Measurements from ENCODE around the gene TDRD1. TPM values are rescaled to one million over a fixed set of nuclear protein-coding genes. Genes with fewer than 3 reads are reported as not detected.

The TDRD1 gene
- total RNA-seq, 2 experiments from 2014 or later = 0.05 to 0.16 TPM

DNA sequence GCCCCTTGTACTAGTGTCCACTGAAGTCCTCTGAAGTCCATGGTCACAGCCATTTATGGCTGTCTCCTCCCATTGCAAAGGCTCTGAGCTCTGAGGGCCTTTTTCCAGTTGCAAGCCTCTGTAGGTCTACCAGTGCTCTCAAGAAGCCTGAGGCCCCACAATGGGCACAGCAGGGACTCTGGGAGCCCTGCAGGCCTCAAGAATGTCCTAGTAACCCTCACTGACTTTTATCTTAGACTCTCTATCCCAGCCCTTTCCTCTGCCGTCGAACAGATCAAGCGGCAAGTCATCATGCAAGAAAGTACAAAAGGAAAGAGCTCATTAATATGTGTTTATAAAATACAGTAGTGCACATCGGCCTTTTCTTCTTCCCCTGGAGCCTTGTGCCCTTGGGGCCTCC is 83.3 kb downstream of the TDRD1 start:
- Mint-ChIP-seq H3K9me3 (no peaks in the 10 kb centered on the region), H3K36me3 (ENCODE audit: low read depth) (no peaks in the 10 kb centered on the region), H3K27ac (no peak overlapping the region), H3K4me1 (ENCODE audit: low read depth) (peaks cover 7% of the 10 kb centered on the region), H3K27me3 (no peaks in the 10 kb centered on the region), H3K4me3 (no peak overlapping the region)
- intact Hi-C loops (cut with micrococcal nuclease) = no loop called here
- CTCF ChIA-PET = no interaction called here
- POLR2A ChIA-PET = no interaction called here
- DNase-seq (no peak), ATAC-seq (no peak)
- no peak for TF ChIP-seq CTCF (IDR thresholded peaks at IDR 0.05)

DNA sequence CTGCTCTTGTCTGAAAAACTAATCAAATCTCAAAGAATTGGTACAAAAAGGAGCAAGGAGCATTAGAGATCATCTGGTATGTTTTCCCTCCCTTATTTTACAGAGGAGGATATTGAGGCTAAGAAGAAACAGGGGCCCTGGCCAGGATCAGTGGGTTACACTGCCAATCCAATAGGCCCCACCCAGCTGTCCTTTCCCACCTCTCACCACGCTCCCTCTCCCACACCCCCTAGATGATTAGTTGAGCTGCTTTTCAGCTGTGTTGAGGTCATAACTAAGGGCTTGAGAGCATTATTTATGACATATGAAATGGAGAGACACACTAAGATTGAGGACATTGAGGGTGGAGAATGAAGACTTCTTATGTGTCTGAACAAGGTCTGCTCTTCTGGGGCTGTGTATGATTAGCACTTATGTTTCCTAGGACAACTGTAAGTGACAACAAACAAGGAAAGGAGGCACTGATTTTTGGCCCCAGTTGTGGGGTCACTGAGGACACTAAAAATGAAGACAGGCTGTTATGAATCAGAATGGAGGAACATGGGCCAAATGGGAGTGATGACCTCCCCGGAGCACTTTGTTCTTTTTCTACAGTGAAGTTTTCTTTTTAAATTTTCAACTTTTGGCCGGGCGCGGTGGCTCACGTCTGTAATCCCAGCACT is 86.4 kb downstream of the TDRD1 start:
- H3K9me3 Mint-ChIP-seq = no peaks in the 10 kb centered on the region
- H3K4me3 Mint-ChIP-seq = no peak overlapping the region
- H3K4me1 Mint-ChIP-seq (ENCODE audit: low read depth) = no peaks in the 10 kb centered on the region
- H3K27ac Mint-ChIP-seq = no peak overlapping the region
- no peak for TF ChIP-seq CTCF (IDR thresholded peaks at IDR 0.05)
- intact Hi-C loops (cut with micrococcal nuclease) = no loop called here
- no peak for DNase-seq
- no peaks in the 10 kb centered on the region for H3K27me3 Mint-ChIP-seq
- no peak for ATAC-seq
- CTCF ChIA-PET = no interaction called here
- no peaks in the 10 kb centered on the region for H3K36me3 Mint-ChIP-seq (ENCODE audit: low read depth)
- POLR2A ChIA-PET = no interaction called here

GRCh38 chr10:114266521-114266920 is 87.4 kb downstream of the TDRD1 start:
- DNase-seq = no peak
- Mint-ChIP-seq H3K9me3 (no peaks in the 10 kb centered on the region), H3K4me3 (no peak overlapping the region), H3K4me1 (ENCODE audit: low read depth) (no peaks in the 10 kb centered on the region), H3K27ac (no peak overlapping the region), H3K36me3 (ENCODE audit: low read depth) (no peaks in the 10 kb centered on the region), H3K27me3 (peaks cover 2% of the 10 kb centered on the region)
- no peak for ATAC-seq
- CTCF ChIA-PET = interaction anchor here (1.1 kb wide), 1 partner anchor 37 kb away, joined by 4 read pairs; no protein-coding TSS in a partner anchor
- intact Hi-C loops (cut with micrococcal nuclease) = no loop called here
- no peak for TF ChIP-seq CTCF (IDR thresholded peaks at IDR 0.05)
- POLR2A ChIA-PET = no interaction called here

DNA sequence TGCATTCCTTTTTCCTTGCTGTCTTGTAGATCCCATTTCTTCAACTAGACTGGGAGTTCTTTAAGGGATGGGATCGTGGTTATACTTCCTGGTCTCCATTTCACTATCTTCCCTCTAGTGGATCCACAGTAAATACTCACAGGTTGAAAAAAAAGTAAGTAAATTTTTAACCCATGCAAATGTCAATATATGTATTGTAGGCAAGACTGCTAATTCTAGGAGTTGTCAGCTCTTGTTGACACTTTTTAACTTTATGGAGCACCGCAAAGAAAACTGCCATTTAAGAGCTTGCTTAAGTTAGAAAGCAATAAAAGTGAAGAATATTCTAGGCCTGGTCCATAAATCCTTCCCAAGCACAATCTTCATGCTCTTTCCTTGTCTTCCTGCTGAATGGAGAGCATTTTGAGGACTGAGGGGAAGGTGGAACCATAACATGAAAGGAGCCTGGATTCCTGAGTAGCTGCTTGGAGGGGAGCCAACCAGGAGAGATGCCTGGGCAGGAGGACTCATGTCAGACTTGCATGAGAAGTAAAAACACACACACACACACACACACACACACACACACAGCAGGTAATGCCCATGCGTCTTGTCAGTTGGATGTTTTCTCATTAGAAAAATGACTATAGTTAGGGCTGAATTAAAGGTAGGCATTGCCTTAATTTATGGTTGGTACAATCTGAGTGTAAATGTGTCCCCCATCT is 92.1 kb downstream of the TDRD1 start:
- CTCF ChIA-PET = interaction anchor here (2.0 kb wide), 1 partner anchor 33 kb away, joined by 8 read pairs; no protein-coding TSS in a partner anchor

More for the DNA sequence above, 92.1 kb downstream of the TDRD1 start:
- Mint-ChIP-seq H3K4me3 (no peak overlapping the region), H3K4me1 (ENCODE audit: low read depth) (no peaks in the 10 kb centered on the region), H3K27ac (no peak overlapping the region), H3K27me3 (peaks cover 7% of the 10 kb centered on the region), H3K9me3 (no peaks in the 10 kb centered on the region), H3K36me3 (ENCODE audit: low read depth) (no peaks in the 10 kb centered on the region)
- DNase-seq (no peak), ATAC-seq (no peak)
- intact Hi-C loops (cut with micrococcal nuclease) = no loop called here
- POLR2A ChIA-PET = interaction anchor here (0.6 kb wide), 1 partner anchor 255 kb away, joined by 3 read pairs; no protein-coding TSS in a partner anchor
- no peak for TF ChIP-seq CTCF (IDR thresholded peaks at IDR 0.05)
